GM19324 (cell line): ENCODE measurements around the gene FTSJ3.
A peak's percentile ranks its signal among the peaks of the same experiment; 100 is the strongest.
"Not testable (repeated sequence)": the region's sequence is repeated elsewhere in the genome, so short reads cannot be mapped to it uniquely, and the experiment has no call there.

Experiments
- ATAC-seq: cut with Tn5 transposase; IDR thresholded peaks from one replicate; pipeline ENCODE4 v1.9.1; 2021; ENCODE audit warnings: mild to moderate bottlenecking, moderate library complexity; ENCODE audit not compliant: unreplicated experiment, low FRiP score

Gene FTSJ3

GRCh38 chr17:63843387-63843888 lies 16.0 kb upstream of the FTSJ3 start:
- ATAC-seq = not testable (repeated sequence)

- ATAC-seq = peak; percentile 82
These were observed 15.3 kb upstream of the FTSJ3 start, which contains the start of gene SMARCD2 for GRCh38 chr17:63842540-63843386. SMARCD2 (minus strand) TSS chr17:63842685; CDS start chr17:63842674, 11 bp downstream.

- no peak for ATAC-seq
These were observed 14.7 kb upstream of the FTSJ3 start for GRCh38 chr17:63842173-63842539.

DNA sequence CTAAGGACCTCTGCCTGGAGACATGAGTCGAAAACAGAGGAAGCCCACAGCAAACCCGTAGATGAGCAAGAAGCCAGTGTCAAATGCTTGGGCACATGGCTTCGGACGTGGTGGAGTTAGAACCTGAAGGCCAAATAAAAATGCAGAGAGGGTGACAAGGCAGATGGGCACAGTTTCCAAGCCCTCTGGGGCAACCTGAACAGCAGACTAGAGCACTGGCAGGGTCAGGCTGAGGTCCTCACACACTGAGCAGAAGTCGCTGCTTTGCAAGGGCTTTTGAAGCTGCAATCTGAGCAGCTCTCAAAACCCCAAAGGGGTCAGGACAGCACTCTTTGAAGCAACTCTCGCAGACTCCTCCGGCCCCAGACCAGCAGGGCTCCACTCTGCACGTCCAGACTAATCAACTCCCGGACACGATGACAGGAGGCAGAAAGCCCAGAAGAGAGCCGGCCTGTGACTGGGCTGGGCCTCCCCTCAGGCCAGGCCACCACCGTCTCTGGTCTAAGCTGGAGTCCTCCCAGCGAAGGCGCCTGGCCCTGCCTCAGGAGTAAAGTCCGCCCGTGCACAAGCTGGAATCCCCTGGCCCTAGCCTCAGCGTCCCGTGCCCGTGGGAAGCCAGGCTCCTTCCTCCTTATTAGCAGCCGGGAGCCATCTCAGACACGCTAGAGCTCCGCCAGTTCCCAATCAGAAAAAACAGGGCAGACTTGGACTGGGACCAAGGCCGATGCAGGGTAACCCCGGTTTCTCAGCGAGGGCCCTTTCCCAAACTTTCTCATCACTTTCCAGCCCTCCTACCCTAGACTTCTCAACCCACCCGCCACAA lies 14.1 kb upstream of the FTSJ3 start:
- no peak for ATAC-seq

DNA sequence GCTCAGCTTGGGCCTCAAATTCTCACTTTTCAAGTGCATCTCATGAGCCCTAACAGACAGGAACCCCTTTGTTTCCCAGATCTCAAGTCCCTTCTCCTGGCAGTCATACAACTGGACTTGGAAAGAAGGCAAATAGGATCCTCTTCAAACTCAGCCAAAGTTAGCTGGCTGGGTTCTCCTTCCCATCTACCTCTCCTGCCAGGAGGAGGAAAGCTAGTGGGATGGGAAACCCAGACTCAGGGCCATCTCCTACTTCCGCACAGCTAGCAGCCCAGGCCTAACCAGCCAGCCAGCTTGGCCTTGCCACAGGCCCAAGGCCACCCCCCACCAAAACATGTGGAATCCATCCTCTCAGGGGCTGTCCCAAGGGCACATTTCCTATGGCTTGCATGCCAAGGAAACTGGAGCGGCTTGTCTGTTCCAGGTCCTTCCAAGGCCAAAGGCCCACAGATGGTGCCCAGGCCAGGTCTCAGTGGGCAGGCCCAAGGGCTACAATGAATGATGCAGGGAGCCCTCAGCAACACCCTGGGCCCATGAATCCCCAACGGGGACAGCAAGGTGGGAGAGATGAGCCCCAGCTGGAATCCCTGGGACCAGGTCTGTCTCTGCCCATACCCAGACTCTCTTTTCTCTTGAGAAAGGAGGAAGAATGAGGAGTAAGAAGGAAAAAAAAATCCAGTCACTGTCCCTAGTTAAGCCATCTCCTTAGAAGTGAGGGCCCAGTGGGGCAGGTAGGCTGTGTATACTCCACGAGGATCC lies 13.3 kb upstream of the FTSJ3 start:
- no peak for ATAC-seq

DNA sequence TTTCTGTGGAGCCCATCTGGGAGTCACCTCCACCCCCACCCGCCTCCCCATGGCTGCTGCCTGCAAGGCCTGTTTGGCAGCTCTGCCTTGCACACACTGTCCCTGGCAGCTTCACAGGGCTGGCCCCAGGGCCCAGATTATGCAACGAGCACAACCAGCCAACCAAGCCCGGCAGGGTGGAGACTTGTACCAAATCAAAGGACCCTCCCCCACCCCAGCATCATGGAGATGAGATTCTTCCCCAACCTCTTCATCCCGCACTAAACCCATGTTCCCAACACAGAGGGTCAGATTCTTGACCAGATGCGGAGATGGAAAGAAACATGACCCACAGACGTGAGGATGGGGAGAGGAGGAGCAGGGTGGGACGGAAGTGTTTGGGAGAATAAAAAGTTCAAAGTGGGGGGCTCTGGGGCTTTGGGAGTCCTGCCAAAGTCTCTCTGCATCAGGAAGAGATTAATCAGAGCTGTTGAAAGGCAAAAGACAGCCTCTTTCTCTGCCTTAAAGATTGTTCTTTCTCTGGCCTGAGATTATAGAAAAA lies 11.2 kb upstream of the FTSJ3 start:
- ATAC-seq = no peak

- ATAC-seq = no peak
These were observed 10.6 kb upstream of the FTSJ3 start for GRCh38 chr17:63837962-63838600.

GRCh38 chr17:63837480-63837879 lies 10.0 kb upstream of the FTSJ3 start:
- no peak for ATAC-seq

DNA sequence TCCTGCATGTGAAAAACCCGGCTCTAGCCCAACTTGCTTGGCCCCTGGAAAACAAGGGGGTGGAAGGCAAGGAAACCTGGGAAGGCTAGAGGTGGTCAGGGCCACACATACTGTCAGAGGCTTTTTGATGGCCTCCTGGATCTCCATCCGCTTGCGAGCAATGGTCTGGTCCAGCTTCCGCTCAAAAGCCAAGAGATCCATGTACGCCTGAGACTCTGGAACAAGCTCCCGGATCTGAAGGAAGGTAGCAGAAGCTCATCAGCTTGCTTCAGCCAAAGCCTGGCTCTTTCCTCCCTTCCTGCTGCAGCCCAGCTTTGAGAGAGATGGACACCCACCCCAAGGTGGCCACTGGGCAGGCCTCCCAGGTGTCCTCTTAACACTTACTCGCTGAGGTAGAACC lies 9.3 kb upstream of the FTSJ3 start:
- ATAC-seq = no peak

DNA sequence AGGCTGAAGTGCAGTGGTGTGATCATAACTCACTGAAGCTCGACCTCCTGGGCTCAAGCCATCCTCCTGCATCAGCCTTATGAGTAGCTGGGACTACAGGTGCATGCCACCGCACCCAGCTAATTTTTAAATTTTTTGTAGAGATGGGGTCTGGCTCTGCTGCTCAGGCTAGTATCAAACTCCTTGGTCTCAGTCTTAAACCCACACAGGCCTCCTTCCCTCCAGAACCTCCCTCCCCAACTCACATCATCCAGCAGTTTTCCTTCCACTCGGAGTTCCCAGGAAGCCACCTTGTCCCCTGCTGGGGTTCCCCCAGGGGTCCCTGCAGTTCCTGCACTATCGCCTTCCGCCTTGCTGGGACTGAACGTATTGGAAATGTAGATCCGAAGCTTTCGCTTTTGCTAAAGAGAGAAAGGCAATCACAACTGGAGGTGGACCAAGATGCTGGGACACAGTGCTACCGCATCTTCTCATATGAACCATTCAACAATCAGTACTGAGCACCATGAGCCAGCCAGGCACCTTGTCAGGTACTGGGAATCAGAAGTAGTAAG lies 7.8 kb upstream of the FTSJ3 start:
- no peak for ATAC-seq

GRCh38 chr17:63834431-63835166 lies 7.1 kb upstream of the FTSJ3 start:
- ATAC-seq = no peak

DNA sequence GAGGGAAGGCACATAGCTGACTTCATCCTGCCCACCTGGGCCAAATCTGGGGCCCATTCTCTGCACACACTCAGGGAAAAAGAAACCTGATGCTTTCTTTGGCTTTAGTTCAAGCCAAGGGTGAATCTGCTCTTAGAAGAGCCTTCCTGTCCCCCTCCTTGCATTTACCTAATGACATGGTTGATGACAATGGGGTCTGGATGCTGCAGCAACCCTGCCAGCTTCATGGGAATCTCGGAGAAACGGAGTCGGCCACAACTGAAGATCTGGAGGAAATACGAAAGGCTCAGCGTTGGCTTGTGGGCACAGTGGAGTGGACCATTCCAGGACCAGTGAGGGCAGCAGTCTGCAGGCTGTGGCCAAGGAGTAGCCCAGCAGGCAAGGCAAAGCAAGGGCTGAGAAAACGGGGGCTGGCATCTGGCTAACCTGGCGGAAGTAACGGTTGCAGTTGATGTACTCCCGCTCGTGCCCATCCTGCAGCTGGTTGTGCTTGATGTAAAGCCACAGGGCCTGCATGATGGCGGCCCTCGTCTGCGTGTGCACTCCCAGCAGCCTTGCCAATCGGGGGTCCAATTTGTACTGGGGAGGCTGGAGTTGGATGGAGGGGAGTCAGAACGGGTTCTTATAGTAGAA lies 6.4 kb upstream of the FTSJ3 start:
- no peak for ATAC-seq

DNA sequence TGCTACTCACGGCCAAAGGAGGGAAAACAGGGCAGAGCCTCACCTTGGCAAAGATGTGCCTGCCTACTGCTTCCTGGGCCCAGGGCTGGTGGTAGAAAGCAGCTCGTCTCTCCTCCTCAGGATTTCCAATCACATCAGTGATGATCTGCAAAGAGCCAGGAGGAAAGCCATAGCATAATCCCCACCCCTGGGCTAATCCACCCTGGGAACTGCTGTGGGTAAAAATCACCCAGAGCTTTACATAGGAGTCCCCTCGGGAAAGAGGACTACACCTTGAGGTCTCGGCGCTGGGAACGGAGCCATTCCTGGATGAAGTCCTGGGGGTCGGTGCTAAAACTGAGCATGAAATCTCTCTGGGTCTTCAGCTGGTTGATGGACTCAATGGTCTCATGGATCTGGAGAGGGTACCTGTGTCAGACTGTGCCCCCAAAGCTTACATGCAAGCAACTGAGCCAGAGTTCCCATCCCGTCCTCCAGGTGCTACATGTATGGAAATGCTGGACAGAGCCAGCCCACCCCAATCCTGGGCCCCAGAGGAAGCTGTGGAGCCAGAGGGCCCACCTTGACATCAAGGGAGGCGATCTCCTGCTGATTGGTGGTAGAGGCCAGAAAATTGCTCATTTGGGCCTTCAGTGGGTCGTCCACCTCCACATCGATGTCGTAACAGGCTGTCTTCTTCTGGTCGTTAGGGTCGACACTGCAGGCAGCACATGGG lies 5.7 kb upstream of the FTSJ3 start:
- no peak for ATAC-seq

DNA sequence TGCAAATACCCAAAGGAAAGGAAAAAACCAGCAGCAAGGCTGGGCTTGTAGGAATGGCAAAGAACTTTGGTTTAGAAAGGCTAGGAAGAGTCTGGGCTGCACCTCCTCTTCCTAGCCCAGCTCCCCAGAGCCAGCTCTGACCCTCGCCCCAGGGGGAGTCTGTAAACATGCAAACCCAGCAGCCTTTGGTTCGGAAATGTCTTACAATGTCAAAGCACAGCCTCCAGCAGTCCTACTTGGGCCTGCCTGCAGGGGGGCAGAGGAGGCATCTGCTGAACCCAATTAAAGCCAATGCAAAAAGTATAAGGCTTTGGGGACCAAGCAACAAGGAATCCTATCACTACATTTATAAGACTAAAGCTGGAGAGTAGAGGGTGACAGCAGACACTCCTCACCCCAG lies 5.0 kb upstream of the FTSJ3 start:
- no peak for ATAC-seq

- no peak for ATAC-seq
These were observed 4.6 kb upstream of the FTSJ3 start for GRCh38 chr17:63832014-63832413.

DNA sequence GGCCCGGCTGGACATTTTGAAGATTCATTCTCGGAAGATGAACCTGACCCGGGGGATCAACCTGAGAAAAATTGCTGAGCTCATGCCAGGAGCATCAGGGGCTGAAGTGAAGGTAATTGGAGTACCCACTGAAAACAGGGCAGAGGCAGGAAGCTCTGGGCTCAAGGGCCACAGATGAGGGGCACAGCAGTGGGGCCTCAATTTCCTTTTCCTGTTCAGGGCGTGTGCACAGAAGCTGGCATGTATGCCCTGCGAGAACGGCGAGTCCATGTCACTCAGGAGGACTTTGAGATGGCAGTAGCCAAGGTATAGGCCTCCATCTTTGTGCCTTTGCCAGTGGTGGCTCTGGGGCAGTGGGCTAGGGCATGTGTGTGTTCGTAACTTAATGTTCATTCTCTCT lies 4.0 kb upstream of the FTSJ3 start:
- no peak for ATAC-seq

- no peak for ATAC-seq
These were observed 3.5 kb upstream of the FTSJ3 start for GRCh38 chr17:63830904-63831491.

GRCh38 chr17:63830278-63830677 lies 2.8 kb upstream of the FTSJ3 start:
- no peak for ATAC-seq
